GM12878 (cell line): ENCODE measurements around the gene TUT4. TPM values are rescaled to one million over a fixed set of nuclear protein-coding genes. Genes with fewer than 3 reads are reported as not detected.

ENCODE experiments used
- ATAC-seq: fragments of 200-7000 bp; cut with Tn5 transposase; 3 replicates; pipeline ENCODE4 v1.9.1; 2020; ENCODE audit warnings: mild to moderate bottlenecking, moderate library complexity
- BruUV-seq: library from RNA; stranded (reverse); fragments of 400-500 nt; replicated peaks from 2 replicates; lab custom pipeline; 2021; lab: Mats Ljungman, UMichigan
- CTCF ChIA-PET: fragments of 300-600 bp; sonication (Branson Sonifier 250); formaldehyde crosslinking; extraction: SDS; loops from one replicate; lab custom pipeline; 2021; ENCODE audit warnings: inconsistent platforms; lab: Yijun Ruan, JAX
- POLR2A ChIA-PET: fragments of 350-600 bp; formaldehyde crosslinking; extraction: SDS; loops from one replicate; lab custom pipeline; 2021; ENCODE audit warnings: inconsistent platforms; lab: Charles Lee
- RAD21 ChIA-PET: fragments of 300-600 bp; sonication (Branson Sonifier 250); formaldehyde crosslinking; loops from one replicate; lab custom pipeline; 2023; ENCODE audit warnings: antibody characterized with exemption; ENCODE audit not compliant: unreplicated experiment; lab: Charles Lee
- SMC1A ChIA-PET: fragments of 300-600 bp; sonication (Branson Sonifier 250); formaldehyde crosslinking; loops from one replicate; lab custom pipeline; 2023; ENCODE audit not compliant: unreplicated experiment, uncharacterized antibody; lab: Charles Lee
- DNase-seq: peaks from one replicate; pipeline ENCODE4 v3.0.0-alpha.2; 2011; ENCODE audit warnings: low read depth, low spot score
- FAIRE-seq: peaks from 3 replicates; lab custom pipeline; 2011; peaks lifted over from hg19 to GRCh38; lab: Jason Lieb, UNC
- H2AFZ ChIP-seq: 2 replicates; pipeline ENCODE4 v1.6.0; 2011; ENCODE audit warnings: low read depth, low read length, control low read depth; ENCODE audit not compliant: control insufficient read depth
- H3K27ac ChIP-seq: 2 replicates; pipeline ENCODE4 v1.5.1; 2011; ENCODE audit warnings: control low read depth; ENCODE audit not compliant: control insufficient read depth, insufficient read depth
- H3K27me3 ChIP-seq, 2 experiments: replicated peaks in 1 of 2; 2 replicates each; pipeline versions ENCODE4 v1.6.0 to v1.6.1; 2011; ENCODE audit warnings: low read length in 1 of 2; ENCODE audit not compliant: control insufficient read depth in 2 of 2, insufficient read depth in 2 of 2
- H3K36me3 ChIP-seq, 2 experiments: 2 replicates each; pipeline ENCODE4 v1.5.1; 2011; ENCODE audit warnings: low read length in 1 of 2; ENCODE audit not compliant: control insufficient read depth in 2 of 2, insufficient read depth in 2 of 2
- H3K4me1 ChIP-seq: 2 replicates; pipeline ENCODE4 v1.6.1; 2011; ENCODE audit warnings: mild to moderate bottlenecking, low read length, moderate library complexity, mixed read lengths; ENCODE audit not compliant: control insufficient read depth, insufficient read depth
- H3K4me2 ChIP-seq: 2 replicates; pipeline ENCODE4 v1.6.0; 2011; ENCODE audit warnings: control low read depth; ENCODE audit not compliant: control insufficient read depth, insufficient read depth
- H3K4me3 ChIP-seq: fragments of 200-600 bp; sonication (generic); 2 replicates; pipeline ENCODE4 v1.5.1; 2016
- H3K79me2 ChIP-seq: 2 replicates; pipeline ENCODE4 v1.6.0; 2011; ENCODE audit warnings: low read length; ENCODE audit not compliant: control insufficient read depth, insufficient read depth
- H3K9ac ChIP-seq: 2 replicates; pipeline ENCODE4 v1.8.0; 2011; ENCODE audit warnings: low read length, control low read depth, mixed read lengths; ENCODE audit not compliant: control insufficient read depth, insufficient read depth
- H3K9me3 ChIP-seq: replicated peaks from 3 replicates; pipeline ENCODE4 v1.5.1; 2011; ENCODE audit warnings: mild to moderate bottlenecking, low read length; ENCODE audit not compliant: control insufficient read depth, insufficient read depth
- H4K20me1 ChIP-seq: 2 replicates; pipeline ENCODE4 v1.6.0; 2011; ENCODE audit not compliant: control insufficient read depth, insufficient read depth
- ASH2L ChIP-seq: fragments of 300-600, 200-600 bp; sonication (generic); IDR thresholded peaks from 2 replicates; pipeline ENCODE4 v1.6.1; 2017; ENCODE audit warnings: low read depth, mild to moderate bottlenecking, borderline replicate concordance
- ATF7 ChIP-seq: fragments of 450-650 bp; IDR thresholded peaks from 2 replicates; pipeline ENCODE4 v1.6.1; 2016; ENCODE audit warnings: low read depth, mild to moderate bottlenecking
- BCL11A ChIP-seq: IDR thresholded peaks from 2 replicates; pipeline ENCODE4 v1.6.1; 2011; ENCODE audit warnings: low read depth, low read length
- CBFB ChIP-seq: IDR thresholded peaks from 2 replicates; pipeline ENCODE4 v1.6.1; 2016; ENCODE audit warnings: antibody characterized with exemption, low read depth
- FOS ChIP-seq: IDR thresholded peaks from 3 replicates; pipeline ENCODE4 v1.6.1; 2011; ENCODE audit warnings: borderline replicate concordance; ENCODE audit not compliant: insufficient read length; ENCODE audit errors: extremely low read depth
- POLR2AphosphoS2 ChIP-seq: IDR thresholded peaks from 2 replicates; pipeline ENCODE4 v1.6.1; 2011; ENCODE audit warnings: low read depth, mild to moderate bottlenecking, low read length, improper control_type of control experiment, moderate library complexity
- SMAD5 ChIP-seq: IDR thresholded peaks from 2 replicates; pipeline ENCODE4 v1.6.1; 2016; ENCODE audit warnings: antibody characterized with exemption, low read depth
- STAT3 ChIP-seq: IDR thresholded peaks from 2 replicates; pipeline ENCODE4 v1.6.1; 2011; ENCODE audit warnings: low read depth, low read length, improper control_type of control experiment
- WGBS: methylation state at CpG from one replicate; pipeline ENCODE4 v1.1.6; 2016; ENCODE audit warnings: low lambda C conversion rate; ENCODE audit not compliant: insufficient replicate concordance, insufficient coverage; ENCODE audit errors: missing lambda C conversion rate; 5-methylcytosine and 5-hydroxymethylcytosine counted together
- in situ Hi-C: fragments of 300-500 bp; cut with MboI; formaldehyde crosslinking; loops from 9 replicates; pipeline ENCODE4 v1.14.3; 2018; ENCODE audit warnings: mixed read lengths
- intact Hi-C: fragments of 100-400 bp; cut with micrococcal nuclease; formaldehyde crosslinking; loops from one replicate; pipeline ENCODE4 v1.14.2; 2022; ENCODE audit not compliant: unreplicated experiment
- polyA plus RNA-seq, 11 experiments: library from polyadenylated mRNA; depleted of rRNA in 4 of 11; unstranded in 6 of 11; stranded (reverse) in 5 of 11; fragments of >200 nt; fragmentation: Nextera tagmentation in 4 of 11; fragmentation: Illumina TruSeq in 1 of 11; extraction: Ambion mirVana in 4 of 11; extraction: Trizol in 1 of 11; gene quantifications; 1 replicate in 1 of 11; 2 replicates in 10 of 11; pipeline versions ENCODE4 v1.2.1 to v1.2.3, GENCODE V29; 2011 to 2016; ENCODE audit warnings: inconsistent platforms in 2 of 11, missing spikeins in 2 of 11, low read depth in 1 of 11
- total RNA-seq, 4 experiments: library from RNA; depleted of rRNA in 3 of 4; stranded (reverse); fragments of >200 nt in 3 of 4; fragmentation: Illumina TruSeq in 1 of 4; extraction: Trizol in 1 of 4; gene quantifications; 2 replicates each; pipeline versions ENCODE4 v1.2.1 to v1.2.3, GENCODE V29; 2013 to 2021

TUT4 gene
- total and polyA plus RNA-seq, 10 of the 15 experiments (the other 5 are each of a cell fraction or from before 2014, with no cell fraction given) = 9.4 to 40.7 (median 27.6) TPM

GRCh38 chr1:52385376-52385775 is 167.5 kb downstream of the TUT4 start:
- ChIA-PET SMC1A (no interaction called here), POLR2A (no interaction called here), CTCF (no interaction called here), RAD21 (no interaction called here)
- Histone ChIP-seq H3K79me2 (no peaks in the 10 kb centered on the region), H3K9ac (no peak overlapping the region), H3K4me3 (no peak overlapping the region), H3K4me1 (no peaks in the 10 kb centered on the region), H4K20me1 (no peaks in the 10 kb centered on the region), H3K27ac (no peak overlapping the region), H3K9me3 (no peaks in the 10 kb centered on the region), H2AFZ (no peak overlapping the region), H3K27me3 (no peaks in the 10 kb centered on the region), H3K36me3 (peaks cover 27 to 36% of the 10 kb centered on the region in 2 experiments), H3K4me2 (no peak overlapping the region)
- in situ Hi-C loops (no loop called here), intact Hi-C loops (no loop called here)
- TF ChIP-seq ASH2L (no peak), BCL11A (no peak), SMAD5 (no peak), STAT3 (no peak), ATF7 (no peak), CBFB (no peak), FOS (no peak), POLR2AphosphoS2 (no peak)
- no peak for ATAC-seq
- 96% methylated on average over 3 of the region's 3 CpGs for WGBS
- no peak for DNase-seq
- BruUV-seq = no TSS peak
- no peak for FAIRE-seq

Other genes starting within 250 kb of the TUT4 start
- 20.2 and 21.1 TPM in 2 replicates for gene CC2D1B, start 186.9 kb downstream of the TUT4 start, total RNA-seq (2014; rRNA removed)
- gene CC2D1B, start 186.9 kb downstream of the TUT4 start, total RNA-seq (2014; rRNA removed; fragmentation: Illumina TruSeq; extraction: Trizol) = 11.7 and 13.9 TPM in 2 replicates
- 25.1 and 29.4 TPM in 2 replicates for gene CC2D1B, start 186.9 kb downstream of the TUT4 start, total RNA-seq (2021)
- gene CC2D1B, start 186.9 kb downstream of the TUT4 start, polyA plus RNA-seq (2011; rRNA removed) = 4.6 and 8.9 TPM in 2 replicates
- gene CC2D1B, start 186.9 kb downstream of the TUT4 start, polyA plus RNA-seq (2014; fragmentation: Illumina TruSeq; extraction: Trizol) = 14.4 and 15.2 TPM in 2 replicates
- 1 to 10 TPM in 1 of 2 experiments, under 1 TPM in 1; 0.90 to 2.2 TPM for gene CC2D1B, start 186.9 kb downstream of the TUT4 start, polyA plus RNA-seq (2014; fragmentation: Nextera tagmentation; extraction: Ambion mirVana)
- 19.6 and 21.0 TPM in 2 replicates for gene CC2D1B, start 186.9 kb downstream of the TUT4 start, polyA plus RNA-seq (2014; rRNA removed)
- gene CC2D1B, start 186.9 kb downstream of the TUT4 start, polyA plus RNA-seq (2016; fragmentation: Nextera tagmentation; extraction: Ambion mirVana) = 10 to 100 TPM; 14.6 to 18.8 TPM
- gene ORC1, start 148.7 kb downstream of the TUT4 start, total RNA-seq (2014; rRNA removed) = 32.1 and 33.3 TPM in 2 replicates
- 30.2 and 31.2 TPM in 2 replicates for gene ORC1, start 148.7 kb downstream of the TUT4 start, total RNA-seq (2014; rRNA removed; fragmentation: Illumina TruSeq; extraction: Trizol)
- gene ORC1, start 148.7 kb downstream of the TUT4 start, total RNA-seq (2021) = 24.5 and 27.2 TPM in 2 replicates
- 27.6 and 31.6 TPM in 2 replicates for gene ORC1, start 148.7 kb downstream of the TUT4 start, polyA plus RNA-seq (2011; rRNA removed)
- 30.1 and 34.6 TPM in 2 replicates for gene ORC1, start 148.7 kb downstream of the TUT4 start, polyA plus RNA-seq (2014; fragmentation: Illumina TruSeq; extraction: Trizol)
- 10 to 100 TPM in 1 of 2 experiments, 1 to 10 TPM in 1; 7.7 to 10.3 TPM for gene ORC1, start 148.7 kb downstream of the TUT4 start, polyA plus RNA-seq (2014; fragmentation: Nextera tagmentation; extraction: Ambion mirVana)
- 26.9 and 28.3 TPM in 2 replicates for gene ORC1, start 148.7 kb downstream of the TUT4 start, polyA plus RNA-seq (2014; rRNA removed)
- 10 to 100 TPM; 26.7 to 29.0 TPM for gene ORC1, start 148.7 kb downstream of the TUT4 start, polyA plus RNA-seq (2016; fragmentation: Nextera tagmentation; extraction: Ambion mirVana)
- gene PRPF38A, start 148.5 kb downstream of the TUT4 start, total RNA-seq (2014; rRNA removed) = 31.6 and 33.7 TPM in 2 replicates
- gene PRPF38A, start 148.5 kb downstream of the TUT4 start, total RNA-seq (2014; rRNA removed; fragmentation: Illumina TruSeq; extraction: Trizol) = 32.5 and 34.8 TPM in 2 replicates
- gene PRPF38A, start 148.5 kb downstream of the TUT4 start, total RNA-seq (2021) = 73.4 and 78.5 TPM in 2 replicates
- 59.5 and 75.6 TPM in 2 replicates for gene PRPF38A, start 148.5 kb downstream of the TUT4 start, polyA plus RNA-seq (2011; rRNA removed)
- gene PRPF38A, start 148.5 kb downstream of the TUT4 start, polyA plus RNA-seq (2014; fragmentation: Illumina TruSeq; extraction: Trizol) = 56.3 and 76.8 TPM in 2 replicates
- 100 to 1,000 TPM in 1 of 2 experiments, 10 to 100 TPM in 1; 86.8 to 104 TPM for gene PRPF38A, start 148.5 kb downstream of the TUT4 start, polyA plus RNA-seq (2014; fragmentation: Nextera tagmentation; extraction: Ambion mirVana)
- gene PRPF38A, start 148.5 kb downstream of the TUT4 start, polyA plus RNA-seq (2014; rRNA removed) = 33.4 and 33.5 TPM in 2 replicates
- gene PRPF38A, start 148.5 kb downstream of the TUT4 start, polyA plus RNA-seq (2016; fragmentation: Nextera tagmentation; extraction: Ambion mirVana) = 100 to 1,000 TPM; 104 to 117 TPM
- 4.0 and 4.2 TPM in 2 replicates for gene GPX7, start 49.3 kb upstream of the TUT4 start, total RNA-seq (2014; rRNA removed)
- gene GPX7, start 49.3 kb upstream of the TUT4 start, total RNA-seq (2014; rRNA removed; fragmentation: Illumina TruSeq; extraction: Trizol) = 2.3 and 2.9 TPM in 2 replicates
- 1.9 and 2.6 TPM in 2 replicates for gene GPX7, start 49.3 kb upstream of the TUT4 start, total RNA-seq (2021)
- gene GPX7, start 49.3 kb upstream of the TUT4 start, polyA plus RNA-seq (2011; rRNA removed) = not detected in 2 replicates
- 2.4 and 3.7 TPM in 2 replicates for gene GPX7, start 49.3 kb upstream of the TUT4 start, polyA plus RNA-seq (2014; fragmentation: Illumina TruSeq; extraction: Trizol)
- 1 to 10 TPM; 1.9 to 2.2 TPM for gene GPX7, start 49.3 kb upstream of the TUT4 start, polyA plus RNA-seq (2014; fragmentation: Nextera tagmentation; extraction: Ambion mirVana)
- gene GPX7, start 49.3 kb upstream of the TUT4 start, polyA plus RNA-seq (2014; rRNA removed) = 3.8 and 4.1 TPM in 2 replicates
- gene GPX7, start 49.3 kb upstream of the TUT4 start, polyA plus RNA-seq (2016; fragmentation: Nextera tagmentation; extraction: Ambion mirVana) = 1 to 10 TPM; 2.3 to 2.5 TPM
- 0.22 and 0.40 TPM in 2 replicates for gene SHISAL2A, start 80.1 kb upstream of the TUT4 start, total RNA-seq (2014; rRNA removed)
- gene SHISAL2A, start 80.1 kb upstream of the TUT4 start, total RNA-seq (2014; rRNA removed; fragmentation: Illumina TruSeq; extraction: Trizol) = 0.31 and 0.37 TPM in 2 replicates
- gene SHISAL2A, start 80.1 kb upstream of the TUT4 start, total RNA-seq (2021) = 0.56 and 0.67 TPM in 2 replicates
- gene SHISAL2A, start 80.1 kb upstream of the TUT4 start, polyA plus RNA-seq (2011; rRNA removed) = 0.12 and 0.31 TPM in 2 replicates
- gene SHISAL2A, start 80.1 kb upstream of the TUT4 start, polyA plus RNA-seq (2014; fragmentation: Illumina TruSeq; extraction: Trizol) = 0.11 and 0.57 TPM in 2 replicates
- under 1 TPM; 0.27 to 0.51 TPM for gene SHISAL2A, start 80.1 kb upstream of the TUT4 start, polyA plus RNA-seq (2014; fragmentation: Nextera tagmentation; extraction: Ambion mirVana)
- gene SHISAL2A, start 80.1 kb upstream of the TUT4 start, polyA plus RNA-seq (2014; rRNA removed) = 0.60 and 0.77 TPM in 2 replicates
- gene SHISAL2A, start 80.1 kb upstream of the TUT4 start, polyA plus RNA-seq (2016; fragmentation: Nextera tagmentation; extraction: Ambion mirVana) = under 1 TPM; 0.18 to 0.54 TPM
- 6.8 and 7.5 TPM in 2 replicates for gene COA7, start 145.3 kb upstream of the TUT4 start, total RNA-seq (2014; rRNA removed)
- gene COA7, start 145.3 kb upstream of the TUT4 start, total RNA-seq (2014; rRNA removed; fragmentation: Illumina TruSeq; extraction: Trizol) = 17.3 and 18.4 TPM in 2 replicates
- 20.0 and 20.2 TPM in 2 replicates for gene COA7, start 145.3 kb upstream of the TUT4 start, total RNA-seq (2021)
- 13.7 and 16.1 TPM in 2 replicates for gene COA7, start 145.3 kb upstream of the TUT4 start, polyA plus RNA-seq (2011; rRNA removed)
- 15.4 and 15.7 TPM in 2 replicates for gene COA7, start 145.3 kb upstream of the TUT4 start, polyA plus RNA-seq (2014; fragmentation: Illumina TruSeq; extraction: Trizol)
- gene COA7, start 145.3 kb upstream of the TUT4 start, polyA plus RNA-seq (2014; fragmentation: Nextera tagmentation; extraction: Ambion mirVana) = 10 to 100 TPM; 12.4 to 13.4 TPM
- 13.1 and 14.0 TPM in 2 replicates for gene COA7, start 145.3 kb upstream of the TUT4 start, polyA plus RNA-seq (2014; rRNA removed)
- 10 to 100 TPM; 15.4 to 19.6 TPM for gene COA7, start 145.3 kb upstream of the TUT4 start, polyA plus RNA-seq (2016; fragmentation: Nextera tagmentation; extraction: Ambion mirVana)
- 8.5 and 11.7 TPM in 2 replicates for gene ZYG11B, start 173.4 kb upstream of the TUT4 start, total RNA-seq (2014; rRNA removed)
- gene ZYG11B, start 173.4 kb upstream of the TUT4 start, total RNA-seq (2014; rRNA removed; fragmentation: Illumina TruSeq; extraction: Trizol) = 8.1 and 8.4 TPM in 2 replicates
- 8.0 and 8.6 TPM in 2 replicates for gene ZYG11B, start 173.4 kb upstream of the TUT4 start, total RNA-seq (2021)
- gene ZYG11B, start 173.4 kb upstream of the TUT4 start, polyA plus RNA-seq (2011; rRNA removed) = 7.8 and 10.0 TPM in 2 replicates
- gene ZYG11B, start 173.4 kb upstream of the TUT4 start, polyA plus RNA-seq (2014; fragmentation: Illumina TruSeq; extraction: Trizol) = 4.4 and 5.0 TPM in 2 replicates
- 1 to 10 TPM; 1.8 to 2.6 TPM for gene ZYG11B, start 173.4 kb upstream of the TUT4 start, polyA plus RNA-seq (2014; fragmentation: Nextera tagmentation; extraction: Ambion mirVana)
- 3.5 and 4.0 TPM in 2 replicates for gene ZYG11B, start 173.4 kb upstream of the TUT4 start, polyA plus RNA-seq (2014; rRNA removed)
- gene ZYG11B, start 173.4 kb upstream of the TUT4 start, polyA plus RNA-seq (2016; fragmentation: Nextera tagmentation; extraction: Ambion mirVana) = 1 to 10 TPM; 4.2 to 6.3 TPM